IPS-20b (cell line): Measurements from ENCODE around the gene BTBD19.

ENCODE experiments used
- H3K27ac ChIP-seq: one replicate; pipeline ENCODE4 v1.5.1; 2013; ENCODE audit warnings: low read length
- H3K27me3 ChIP-seq: 2 replicates; pipeline ENCODE4 v1.6.1; 2013; ENCODE audit warnings: mild to moderate bottlenecking, low read length, inconsistent platforms; ENCODE audit not compliant: insufficient read depth
- H3K36me3 ChIP-seq: 2 replicates; pipeline ENCODE4 v1.6.1; 2013; ENCODE audit warnings: low read depth, mild to moderate bottlenecking, inconsistent platforms, low read length, moderate library complexity; ENCODE audit not compliant: insufficient read depth
- H3K4me1 ChIP-seq: 2 replicates; pipeline ENCODE4 v1.6.1; 2013; ENCODE audit warnings: mild to moderate bottlenecking, control low read depth, inconsistent platforms, low read length, moderate library complexity; ENCODE audit not compliant: insufficient read depth
- H3K4me3 ChIP-seq: 2 replicates; pipeline ENCODE4 v1.5.1; 2013; ENCODE audit warnings: mild to moderate bottlenecking, low read length, inconsistent platforms
- H3K9ac ChIP-seq: 2 replicates; pipeline ENCODE4 v1.6.1; 2013; ENCODE audit warnings: low read depth, mild to moderate bottlenecking, inconsistent platforms, low read length, moderate library complexity
- H3K9me3 ChIP-seq: 2 replicates; pipeline ENCODE4 v1.6.1; 2013; ENCODE audit warnings: mild to moderate bottlenecking, low read depth, low read length, inconsistent platforms; ENCODE audit not compliant: insufficient read depth

Gene BTBD19

DNA sequence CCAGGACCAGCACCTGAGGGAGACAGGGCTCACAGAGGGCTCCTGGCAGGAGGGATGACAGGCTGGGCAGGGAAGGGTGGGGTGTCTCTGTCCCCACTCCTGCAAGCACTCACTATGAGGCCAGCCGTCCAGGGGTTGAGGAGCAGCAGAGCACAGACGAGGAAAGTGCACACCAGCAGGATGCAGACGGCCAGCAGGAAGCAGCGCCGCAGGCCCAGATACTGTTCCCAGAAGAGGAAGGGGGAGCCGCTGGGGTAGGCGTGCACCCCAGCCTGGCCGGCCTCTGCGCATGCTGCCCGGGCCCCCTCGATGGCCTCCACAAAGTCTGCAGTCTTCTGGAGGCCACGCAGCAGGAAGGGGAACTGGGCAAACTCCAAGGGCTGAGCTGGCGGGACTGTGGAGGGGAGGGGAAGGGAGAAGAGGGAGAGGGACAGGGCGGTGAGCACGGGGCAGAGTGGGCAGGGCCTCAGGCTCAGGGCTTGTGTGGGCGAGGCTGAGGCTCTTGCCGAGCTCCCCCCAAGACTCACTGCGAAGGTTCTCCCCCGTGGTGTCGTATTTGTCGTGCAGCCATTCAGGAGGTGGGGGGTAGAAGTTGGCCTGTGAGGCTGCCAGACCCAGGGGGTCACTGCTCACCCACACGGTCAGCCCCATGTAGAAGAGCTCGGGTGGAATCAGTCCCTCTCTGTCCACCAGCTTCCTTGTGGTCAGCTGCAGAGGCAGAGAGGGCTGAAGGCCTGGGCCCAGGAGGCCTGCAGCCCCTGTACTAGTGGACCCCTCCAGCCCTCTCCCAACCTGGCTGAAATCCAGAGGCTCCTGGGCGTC, 18.3 kb downstream of the BTBD19 start:
- no peak overlapping the region for H3K9ac ChIP-seq
- no peaks in the 10 kb centered on the region for H3K4me1 ChIP-seq
- no peaks in the 10 kb centered on the region for H3K9me3 ChIP-seq
- H3K36me3 ChIP-seq = no peaks in the 10 kb centered on the region
- no peaks in the 10 kb centered on the region for H3K27me3 ChIP-seq
- no peak overlapping the region for H3K4me3 ChIP-seq
- H3K27ac ChIP-seq = no peak overlapping the region

DNA sequence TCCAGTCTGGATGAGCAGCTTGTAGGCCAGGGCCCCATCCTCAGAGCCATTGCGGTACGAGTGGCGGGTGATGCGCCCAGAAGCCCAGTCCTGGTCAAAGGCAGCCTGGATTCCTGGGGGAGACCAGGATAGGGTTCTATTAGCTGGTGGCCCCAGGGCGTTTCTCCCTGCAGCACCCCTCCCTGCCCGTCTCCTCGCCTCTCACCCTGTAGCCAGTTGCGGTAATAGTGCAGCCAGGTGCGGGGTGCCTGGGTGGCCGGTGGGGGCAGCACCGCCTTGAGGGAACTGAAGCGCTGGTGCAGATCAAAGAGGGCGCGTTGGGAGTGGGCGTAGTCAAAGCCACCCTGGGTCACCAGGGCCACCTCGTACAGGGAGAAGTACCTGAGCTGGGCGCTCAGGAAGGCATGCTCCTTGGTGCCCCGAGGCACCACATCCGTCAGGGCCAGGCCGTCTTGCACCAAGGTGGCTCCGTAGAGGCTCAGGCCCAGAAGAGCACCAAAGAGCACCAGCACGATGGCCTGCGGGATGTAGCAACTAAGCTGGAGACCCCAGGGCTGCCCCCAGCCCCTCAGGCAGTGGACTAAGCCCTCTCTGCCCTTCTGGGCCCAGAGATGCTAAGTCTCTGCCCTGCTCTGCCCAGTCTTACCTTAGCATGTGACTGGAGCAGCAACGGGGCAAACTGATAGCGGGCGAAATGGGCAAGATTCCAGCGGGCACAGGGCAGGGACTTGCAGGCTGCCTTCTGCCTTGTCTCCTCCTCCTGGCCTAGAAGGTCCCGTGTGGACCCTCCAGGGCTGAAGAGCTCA, 19.1 kb downstream of the BTBD19 start:
- Histone ChIP-seq H3K9ac (no peak overlapping the region), H3K36me3 (no peaks in the 10 kb centered on the region), H3K4me3 (no peak overlapping the region), H3K27me3 (no peaks in the 10 kb centered on the region), H3K9me3 (no peaks in the 10 kb centered on the region), H3K27ac (no peak overlapping the region), H3K4me1 (no peaks in the 10 kb centered on the region)

DNA sequence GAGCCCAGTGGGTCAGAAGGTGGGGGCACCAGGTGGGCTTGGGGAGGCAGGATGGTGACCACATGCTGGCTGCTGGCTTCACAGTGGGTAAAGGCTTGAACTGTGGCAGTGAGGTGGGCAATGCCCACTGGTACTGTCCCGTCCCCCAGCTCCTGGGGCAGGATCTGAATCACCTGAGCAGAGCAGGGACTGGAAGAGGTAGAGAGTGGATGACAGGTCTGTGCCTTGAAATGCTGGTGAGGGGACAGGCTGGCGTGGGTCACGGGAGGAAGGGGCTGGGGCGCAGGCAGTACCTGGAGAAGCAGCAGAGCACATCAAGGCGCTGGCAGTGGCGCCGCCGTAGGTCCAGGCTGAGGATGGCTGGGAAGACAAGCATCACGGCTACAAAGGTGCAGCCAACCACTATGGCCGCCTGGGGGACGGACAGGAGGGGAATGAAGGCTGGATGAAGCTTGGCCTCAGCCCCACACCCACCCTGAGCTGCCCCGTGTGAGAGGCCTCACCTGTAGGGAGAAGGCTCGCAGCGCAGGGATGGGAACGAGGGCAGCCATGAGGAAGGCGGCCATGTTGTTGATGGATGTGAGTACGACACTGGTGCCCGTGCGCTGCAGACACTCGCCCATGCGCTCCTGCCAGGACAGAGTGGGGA, 19.8 kb downstream of the BTBD19 start:
- Histone ChIP-seq H3K27me3 (no peaks in the 10 kb centered on the region), H3K4me3 (no peak overlapping the region), H3K27ac (no peak overlapping the region), H3K9me3 (no peaks in the 10 kb centered on the region), H3K9ac (no peak overlapping the region), H3K36me3 (no peaks in the 10 kb centered on the region), H3K4me1 (no peaks in the 10 kb centered on the region)

DNA sequence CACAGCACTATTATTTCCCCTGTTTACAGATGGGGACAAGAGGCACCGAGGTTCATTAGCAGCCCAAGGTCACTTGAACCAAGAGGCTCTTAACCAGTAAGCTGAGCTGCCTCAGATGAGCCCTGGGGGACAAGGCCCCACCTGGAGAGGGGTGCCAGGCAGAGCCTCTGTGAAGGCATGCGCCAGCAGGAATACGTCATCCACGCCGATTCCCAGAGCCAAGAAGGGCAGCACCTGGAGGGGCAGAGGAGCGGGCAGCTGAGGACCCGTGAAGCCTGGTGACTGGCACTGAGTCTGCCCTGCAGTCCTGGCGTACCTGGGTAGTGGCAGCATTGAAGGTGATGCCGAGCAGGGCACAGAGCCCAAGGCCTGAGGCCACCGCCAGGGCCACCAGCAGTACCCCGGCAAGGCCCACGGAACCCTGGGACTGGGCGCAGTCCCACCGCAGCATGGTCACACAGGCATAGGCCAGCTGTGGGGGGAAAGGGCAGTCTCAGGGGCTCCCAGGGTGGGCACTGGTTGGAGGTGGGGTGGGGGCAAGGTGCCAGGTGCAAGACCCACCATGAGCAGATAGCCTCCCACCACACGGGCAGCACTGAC, 20.6 kb downstream of the BTBD19 start:
- no peak overlapping the region for H3K27ac ChIP-seq
- H3K36me3 ChIP-seq = no peaks in the 10 kb centered on the region
- no peaks in the 10 kb centered on the region for H3K9me3 ChIP-seq
- no peaks in the 10 kb centered on the region for H3K27me3 ChIP-seq
- H3K9ac ChIP-seq = no peak overlapping the region
- H3K4me1 ChIP-seq = no peaks in the 10 kb centered on the region
- H3K4me3 ChIP-seq = no peak overlapping the region

DNA sequence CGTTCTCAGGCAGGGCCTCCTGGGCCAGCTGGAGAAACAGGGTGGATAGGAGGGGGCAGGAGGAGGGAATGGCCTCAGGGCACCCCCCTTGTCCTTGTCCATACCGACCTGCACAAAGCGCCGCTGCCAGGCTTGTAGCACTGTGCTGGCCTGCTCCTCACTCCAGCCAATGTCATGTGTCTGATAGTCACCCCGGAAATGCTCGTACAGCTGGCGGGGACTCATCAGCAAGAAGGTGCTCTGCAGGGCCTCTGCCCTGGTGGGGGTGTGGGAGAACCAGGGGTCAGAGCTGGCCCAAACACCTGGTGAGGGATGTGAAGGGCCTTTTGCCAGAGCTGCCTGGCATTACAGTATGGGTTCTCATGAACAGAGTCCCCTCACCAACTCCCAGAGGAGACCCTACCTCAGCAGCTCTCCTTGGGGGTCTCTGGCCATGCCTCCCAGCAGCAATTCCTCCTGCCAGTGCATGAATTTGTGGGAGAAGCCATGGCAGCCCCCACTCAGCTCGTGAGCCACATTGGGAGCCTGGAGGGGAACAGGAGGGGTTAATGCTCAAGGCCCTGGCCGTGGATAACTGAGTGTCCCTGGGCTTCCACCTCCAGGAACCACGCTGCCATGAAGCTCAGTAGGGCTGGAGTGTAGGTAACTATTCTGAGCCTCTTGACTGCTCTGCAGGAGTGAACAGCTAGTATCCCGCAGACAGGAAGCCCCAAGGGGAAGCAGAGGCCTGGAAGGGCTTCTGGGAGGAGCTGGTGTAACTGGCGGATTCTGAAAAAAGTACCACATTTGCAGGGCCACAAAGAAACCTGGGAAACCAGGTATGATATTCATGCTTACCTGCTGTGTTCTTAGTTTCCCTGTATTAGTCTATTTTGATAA, 21.4 kb downstream of the BTBD19 start:
- H3K27ac ChIP-seq = no peak overlapping the region
- H3K27me3 ChIP-seq = no peaks in the 10 kb centered on the region
- no peak overlapping the region for H3K4me3 ChIP-seq
- no peaks in the 10 kb centered on the region for H3K36me3 ChIP-seq
- no peaks in the 10 kb centered on the region for H3K4me1 ChIP-seq
- no peaks in the 10 kb centered on the region for H3K9me3 ChIP-seq
- H3K9ac ChIP-seq = no peak overlapping the region

DNA sequence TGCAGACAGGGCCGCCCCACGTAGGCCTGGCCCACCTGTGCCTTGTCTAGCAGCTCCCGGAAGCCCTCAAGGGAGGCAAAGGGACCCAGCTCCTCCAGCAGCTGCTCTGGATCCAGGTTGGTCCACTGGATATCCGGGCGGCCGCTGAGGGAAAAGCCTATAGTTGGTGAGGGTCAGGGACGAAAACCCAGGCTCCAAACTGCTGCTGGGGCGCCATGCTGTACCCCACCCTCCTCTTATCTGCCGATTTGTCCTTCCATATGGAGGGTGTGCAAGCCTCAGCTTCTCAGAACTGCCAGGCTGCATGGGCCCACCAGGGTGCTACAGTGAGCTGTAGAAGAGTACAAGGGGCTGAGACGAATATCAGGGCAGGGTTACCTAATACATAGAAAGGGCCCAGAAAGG, 22.6 kb downstream of the BTBD19 start:
- no peak overlapping the region for H3K9ac ChIP-seq
- H3K27ac ChIP-seq = no peak overlapping the region
- no peak overlapping the region for H3K4me3 ChIP-seq
- H3K36me3 ChIP-seq = no peaks in the 10 kb centered on the region
- no peaks in the 10 kb centered on the region for H3K9me3 ChIP-seq
- no peaks in the 10 kb centered on the region for H3K4me1 ChIP-seq
- no peaks in the 10 kb centered on the region for H3K27me3 ChIP-seq

DNA sequence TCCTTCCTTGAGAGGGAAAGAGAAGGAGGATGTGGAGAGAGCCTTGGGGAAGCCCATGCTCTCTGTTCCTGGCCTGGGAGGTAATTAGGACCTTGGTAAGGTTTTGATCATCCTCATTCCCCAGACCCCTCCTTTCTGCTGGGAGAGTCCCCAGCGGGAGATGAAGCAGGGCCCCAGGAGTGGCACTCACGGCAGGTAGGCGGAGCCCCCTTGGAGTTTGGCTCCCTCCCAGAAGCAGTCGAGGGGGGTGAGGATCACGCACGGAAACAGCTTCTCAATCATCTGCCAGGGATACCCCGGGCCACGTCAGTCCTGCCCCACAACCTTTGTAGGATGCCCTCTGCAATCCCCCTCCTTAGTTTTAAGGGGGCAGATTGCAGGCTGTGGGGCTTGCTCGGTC, 23.2 kb downstream of the BTBD19 start:
- Histone ChIP-seq H3K9ac (no peak overlapping the region), H3K27me3 (no peaks in the 10 kb centered on the region), H3K36me3 (no peaks in the 10 kb centered on the region), H3K4me1 (no peaks in the 10 kb centered on the region), H3K4me3 (no peak overlapping the region), H3K27ac (no peak overlapping the region), H3K9me3 (no peaks in the 10 kb centered on the region)

DNA sequence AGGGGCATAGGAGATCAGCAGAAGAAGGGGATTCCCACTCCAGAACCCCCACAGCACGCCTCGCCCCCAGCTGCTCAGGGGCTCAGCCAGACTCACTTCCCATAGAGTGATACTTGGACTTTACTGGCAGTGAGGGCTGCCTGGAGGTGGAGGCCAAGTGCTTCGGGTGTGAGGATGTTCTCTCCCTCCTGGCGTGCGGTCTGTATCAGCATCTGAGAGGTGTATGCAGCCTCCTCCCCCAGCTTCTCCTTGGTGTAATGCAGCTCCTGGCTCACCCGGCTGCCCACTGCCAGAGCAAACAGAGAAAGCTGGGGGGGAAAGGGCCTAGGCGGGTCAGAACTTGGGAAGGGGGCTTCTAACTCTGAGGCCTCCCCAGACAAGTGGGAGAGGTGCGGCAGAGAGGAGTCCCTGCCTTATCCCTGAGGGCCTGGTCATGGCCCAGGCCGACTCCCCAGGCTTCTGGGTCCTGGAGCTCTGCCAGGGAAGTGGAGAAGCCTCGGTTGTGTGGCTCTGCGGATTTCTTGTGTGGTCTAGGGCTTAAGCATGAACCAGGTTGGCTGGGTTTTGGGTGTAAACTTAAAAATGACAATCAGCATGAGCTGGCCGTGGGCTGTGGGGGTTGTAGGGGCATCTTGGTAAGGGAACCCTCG, 23.9 kb downstream of the BTBD19 start:
- no peaks in the 10 kb centered on the region for H3K4me1 ChIP-seq
- H3K4me3 ChIP-seq = no peak overlapping the region
- H3K9me3 ChIP-seq = no peaks in the 10 kb centered on the region
- no peaks in the 10 kb centered on the region for H3K27me3 ChIP-seq
- no peak overlapping the region for H3K27ac ChIP-seq
- H3K9ac ChIP-seq = no peak overlapping the region
- no peaks in the 10 kb centered on the region for H3K36me3 ChIP-seq

DNA sequence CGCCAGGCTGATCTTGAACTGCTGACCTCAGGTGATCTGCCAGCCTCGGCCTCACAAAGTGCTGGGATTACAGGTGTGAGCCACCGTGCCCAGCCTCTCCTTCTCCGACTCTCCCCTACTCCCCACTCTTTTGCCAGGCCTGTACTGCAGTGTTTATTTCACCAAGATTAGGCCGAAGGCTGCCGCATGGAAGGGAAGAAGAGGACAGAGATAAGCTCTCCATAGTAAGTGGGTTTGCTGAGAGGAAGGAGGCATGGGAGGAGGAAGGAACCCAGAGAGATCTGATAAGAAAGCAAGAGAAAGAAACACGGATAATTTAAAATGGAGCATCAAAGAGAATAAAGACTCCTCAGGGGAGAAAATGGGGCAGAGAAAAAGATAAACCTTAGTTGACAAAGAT, 26.0 kb downstream of the BTBD19 start:
- Histone ChIP-seq H3K27ac (no peak overlapping the region), H3K9me3 (no peaks in the 10 kb centered on the region), H3K27me3 (no peaks in the 10 kb centered on the region), H3K9ac (no peak overlapping the region), H3K36me3 (no peaks in the 10 kb centered on the region), H3K4me1 (no peaks in the 10 kb centered on the region), H3K4me3 (no peak overlapping the region)

DNA sequence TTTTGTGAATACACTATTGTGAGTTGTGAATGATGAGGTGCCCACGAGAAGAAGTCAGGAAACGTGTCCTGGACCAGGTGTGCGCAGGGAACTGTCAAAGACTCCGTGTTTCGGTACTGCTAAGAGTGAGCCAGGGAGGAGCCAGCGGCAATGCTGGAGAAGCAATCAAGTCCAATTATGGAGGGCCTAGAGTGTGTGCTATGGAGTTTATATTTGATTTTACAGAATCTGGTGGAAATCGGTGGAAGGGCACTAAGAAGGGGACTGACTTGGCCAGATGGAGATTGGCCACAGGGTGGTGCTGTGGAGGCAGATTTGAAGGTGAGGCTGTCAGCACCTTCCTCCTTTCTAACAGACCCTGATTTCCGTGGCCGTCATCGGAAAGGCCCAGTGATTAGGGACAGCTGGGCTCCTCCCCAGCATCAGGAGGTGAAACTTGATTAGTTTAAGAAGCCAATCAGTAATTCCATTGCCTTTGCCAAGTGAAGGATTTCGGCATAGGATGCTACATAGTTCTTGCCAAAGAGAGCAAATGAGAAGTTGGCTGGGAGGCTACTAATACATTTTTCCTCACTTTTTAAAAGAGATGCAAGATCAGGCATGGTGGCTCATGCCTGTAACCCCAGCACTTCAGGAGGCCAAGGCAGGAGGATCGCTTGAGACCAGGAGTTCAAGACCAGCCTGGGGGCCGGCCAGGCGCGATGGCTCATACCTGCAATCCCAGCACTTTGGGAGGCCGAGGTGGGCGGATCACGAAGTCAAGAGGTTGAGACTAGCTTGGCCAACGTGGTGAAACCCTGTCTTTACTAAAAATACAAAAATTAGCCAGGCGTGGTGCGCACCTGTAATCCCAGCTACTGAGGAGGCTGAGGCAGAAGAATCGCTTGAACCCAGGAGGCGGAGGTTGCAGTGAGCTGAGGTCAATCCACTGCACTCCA, 27.7 kb downstream of the BTBD19 start:
- Histone ChIP-seq H3K36me3 (no peaks in the 10 kb centered on the region), H3K9ac (no peak overlapping the region), H3K27ac (no peak overlapping the region), H3K27me3 (peaks cover 5% of the 10 kb centered on the region; the same call in 1 of the 2 replicates), H3K4me1 (no peaks in the 10 kb centered on the region), H3K4me3 (no peak overlapping the region), H3K9me3 (no peaks in the 10 kb centered on the region)
